Keratinocyte (primary cell): ENCODE data around the gene CDC25A.

ENCODE experiments used
- EZH2 ChIP-seq: IDR thresholded peaks from one replicate; pipeline ENCODE4 v1.6.1; 2012; ENCODE audit warnings: inconsistent platforms, mild to moderate bottlenecking, low read length, moderate library complexity
- TF ChIP-seq, protein P1 (sequence below), 3 experiments: IDR thresholded peaks in 1 of 3; conservative IDR thresholded peaks in 1 of 3; optimal IDR thresholded peaks in 1 of 3; 2 replicates in 2 of 3; 3 replicates in 1 of 3; pipeline versions ENCODE3 to v1.5.1; 2011; ENCODE audit warnings: low read length in 3 of 3, mild to moderate bottlenecking in 3 of 3, moderate library complexity in 2 of 3, control low read depth in 1 of 3, inconsistent platforms in 1 of 3; ENCODE audit not compliant: insufficient read depth in 2 of 3; ENCODE audit errors: extremely low read depth in 1 of 3

DNA sequence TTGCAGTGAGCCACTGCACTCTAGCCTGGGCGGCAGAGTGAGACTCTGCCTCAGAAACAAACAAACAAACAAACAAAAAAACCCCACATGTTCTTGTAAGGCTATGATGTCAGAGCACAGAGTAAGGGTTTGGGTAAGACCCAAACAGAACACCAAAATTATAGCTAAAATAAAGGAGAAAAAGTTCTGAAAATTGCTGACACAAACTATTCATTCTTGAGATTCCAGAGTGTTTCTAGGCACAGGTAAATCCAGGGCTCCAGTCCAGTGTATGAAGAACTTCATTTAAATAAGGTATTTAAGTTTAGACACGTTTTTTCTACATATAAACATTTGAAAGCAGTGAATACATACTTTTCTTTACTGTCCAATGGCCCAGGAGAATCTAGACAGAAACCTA is 3.9 kb downstream of the CDC25A start:
- TF ChIP-seq, protein P1, sequence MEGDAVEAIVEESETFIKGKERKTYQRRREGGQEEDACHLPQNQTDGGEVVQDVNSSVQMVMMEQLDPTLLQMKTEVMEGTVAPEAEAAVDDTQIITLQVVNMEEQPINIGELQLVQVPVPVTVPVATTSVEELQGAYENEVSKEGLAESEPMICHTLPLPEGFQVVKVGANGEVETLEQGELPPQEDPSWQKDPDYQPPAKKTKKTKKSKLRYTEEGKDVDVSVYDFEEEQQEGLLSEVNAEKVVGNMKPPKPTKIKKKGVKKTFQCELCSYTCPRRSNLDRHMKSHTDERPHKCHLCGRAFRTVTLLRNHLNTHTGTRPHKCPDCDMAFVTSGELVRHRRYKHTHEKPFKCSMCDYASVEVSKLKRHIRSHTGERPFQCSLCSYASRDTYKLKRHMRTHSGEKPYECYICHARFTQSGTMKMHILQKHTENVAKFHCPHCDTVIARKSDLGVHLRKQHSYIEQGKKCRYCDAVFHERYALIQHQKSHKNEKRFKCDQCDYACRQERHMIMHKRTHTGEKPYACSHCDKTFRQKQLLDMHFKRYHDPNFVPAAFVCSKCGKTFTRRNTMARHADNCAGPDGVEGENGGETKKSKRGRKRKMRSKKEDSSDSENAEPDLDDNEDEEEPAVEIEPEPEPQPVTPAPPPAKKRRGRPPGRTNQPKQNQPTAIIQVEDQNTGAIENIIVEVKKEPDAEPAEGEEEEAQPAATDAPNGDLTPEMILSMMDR (optimal IDR thresholded peaks at IDR 0.05 in 1 of 3, IDR thresholded peaks at IDR 0.05 in 1 of 3, conservative IDR thresholded peaks at IDR 0.05 in 1 of 3; ENCODE audit: extremely low read depth in 1 of 3, insufficient read depth in 2 of 3, low read length in 3 of 3): no peak
- no peak for TF ChIP-seq EZH2
